ENCODE data around the gene CAMKK2. TPM values are rescaled to one million over a fixed set of nuclear protein-coding genes. Genes with fewer than 3 reads are reported as not detected.
A peak's percentile ranks its signal among the peaks of the same experiment; 100 is the strongest.
"Not testable (repeated sequence)": the region's sequence is repeated elsewhere in the genome, so short reads cannot be mapped to it uniquely, and the experiment has no call there.

Gene CAMKK2
- total RNA-seq, 1 donor: 14.7 TPM

DNA sequence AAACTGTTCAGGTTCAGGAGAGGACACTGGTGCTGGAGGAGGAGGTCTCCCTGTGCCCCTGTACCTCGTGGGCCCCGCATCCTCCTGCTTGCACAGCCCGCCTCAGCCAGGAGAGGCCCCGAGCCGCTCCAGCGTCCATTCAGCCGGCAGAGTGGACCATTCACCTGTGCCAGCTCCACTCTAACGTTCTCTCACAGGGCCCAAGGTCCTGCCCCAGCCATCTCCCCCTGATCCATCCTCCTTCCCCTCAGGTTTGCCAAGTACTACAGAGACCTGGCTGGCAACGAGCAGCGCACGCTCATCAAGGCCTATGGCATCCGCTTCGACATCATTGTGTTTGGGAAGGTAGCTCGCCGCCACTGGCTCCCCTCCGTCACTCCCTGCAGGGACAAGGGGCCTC lies 64.3 kb downstream of the CAMKK2 start:
- TF ChIP-seq CTCF (IDR thresholded peaks at IDR 0.05; ENCODE audit: insufficient read depth, low read depth, low read length): no peak
- no peak overlapping the region for H3K4me3 ChIP-seq (ENCODE audit: low read depth, low read length)
- DNase-seq (ENCODE audit: low read depth): no peak

DNA sequence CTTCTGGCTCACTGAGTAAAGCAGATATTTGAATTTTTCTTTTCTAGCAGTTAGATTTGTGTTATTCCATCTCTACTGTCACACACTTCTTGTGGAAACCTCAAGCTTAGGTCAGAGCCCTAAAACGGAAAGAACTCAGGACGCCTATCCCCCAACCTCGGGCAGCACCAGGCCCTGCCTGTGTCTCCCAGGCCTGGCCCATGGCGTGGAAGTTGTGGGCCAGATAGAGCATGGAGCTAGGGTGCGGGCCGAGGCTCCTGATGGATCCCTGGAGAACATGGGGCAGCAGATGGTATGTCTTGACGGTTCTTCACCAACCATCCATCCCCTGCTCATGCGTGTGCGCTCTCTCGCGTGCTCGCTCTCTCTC lies 66.0 kb downstream of the CAMKK2 start:
- DNase-seq (ENCODE audit: low read depth): no peak
- TF ChIP-seq CTCF (IDR thresholded peaks at IDR 0.05; ENCODE audit: insufficient read depth, low read depth, low read length): no peak
- H3K4me3 ChIP-seq (ENCODE audit: low read depth, low read length): no peak overlapping the region

GRCh38 chr12:121229826-121230537 lies 66.5 kb downstream of the CAMKK2 start:
- TF ChIP-seq CTCF (IDR thresholded peaks at IDR 0.05; ENCODE audit: insufficient read depth, low read depth, low read length): peak; percentile 89
- peak; percentile 79 for DNase-seq (ENCODE audit: low read depth)
- not testable (repeated sequence) for H3K4me3 ChIP-seq (ENCODE audit: low read depth, low read length)

DNA sequence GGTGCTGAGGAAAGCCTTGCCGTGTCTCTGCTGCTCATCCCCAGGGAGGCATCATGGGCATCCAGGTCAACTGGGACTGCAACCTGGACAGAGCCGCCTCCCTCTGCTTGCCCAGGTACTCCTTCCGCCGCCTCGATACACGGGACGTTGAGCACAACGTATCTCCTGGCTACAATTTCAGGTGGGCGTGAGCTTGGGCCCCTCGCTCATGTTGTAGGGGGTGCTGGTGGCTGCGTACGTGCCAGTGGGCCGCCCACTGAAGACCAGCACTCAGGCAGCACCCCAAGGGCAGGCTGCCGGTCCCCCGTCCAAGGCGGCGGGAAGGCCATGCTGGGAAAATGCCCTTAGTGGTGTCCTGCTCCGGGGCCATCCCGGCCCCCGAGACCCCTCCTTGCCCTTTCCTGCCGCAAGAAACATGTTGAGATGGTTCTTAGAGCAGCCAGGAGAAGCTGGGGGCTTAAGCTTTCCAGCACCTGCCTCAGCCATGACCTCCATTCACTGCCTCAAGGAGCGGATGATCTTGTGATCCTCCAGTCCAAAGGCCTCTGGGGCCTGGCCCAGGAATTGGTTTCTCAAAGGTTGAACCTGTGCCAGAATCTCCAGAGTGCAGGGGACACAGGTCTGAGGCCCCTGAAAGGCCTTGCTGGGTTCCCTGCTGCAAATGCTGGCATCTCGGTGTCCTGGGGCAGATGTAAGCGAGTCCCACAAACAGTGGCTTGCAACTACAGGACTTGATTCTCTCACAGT lies 67.4 kb downstream of the CAMKK2 start:
- no peak for TF ChIP-seq CTCF (IDR thresholded peaks at IDR 0.05; ENCODE audit: insufficient read depth, low read depth, low read length)
- no peak overlapping the region for H3K4me3 ChIP-seq (ENCODE audit: low read depth, low read length)
- DNase-seq (ENCODE audit: low read depth): no peak

GRCh38 chr12:121227294-121227693 lies 69.2 kb downstream of the CAMKK2 start:
- no peak for TF ChIP-seq CTCF (IDR thresholded peaks at IDR 0.05; ENCODE audit: insufficient read depth, low read depth, low read length)
- no peak for DNase-seq (ENCODE audit: low read depth)

DNA sequence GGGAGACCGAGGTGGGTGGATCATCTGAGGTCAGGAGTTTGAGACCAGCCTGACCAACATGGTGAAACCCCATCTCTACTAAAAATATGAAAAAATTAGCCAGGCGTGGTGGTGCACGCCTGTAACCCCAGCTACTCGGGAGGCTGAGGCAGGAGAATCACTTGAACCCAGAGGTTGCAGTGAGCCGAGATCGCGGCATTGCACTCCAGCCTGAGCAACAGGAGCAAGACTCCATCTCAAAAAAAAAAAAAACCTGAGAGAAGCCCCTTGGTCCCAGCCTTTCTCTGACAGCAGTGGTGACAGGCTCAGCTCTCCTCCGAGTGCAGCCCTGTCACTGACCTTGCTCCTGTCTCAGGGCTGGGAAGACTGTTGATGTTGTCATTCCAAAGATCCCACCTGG lies 69.6 kb downstream of the CAMKK2 start:
- not testable (repeated sequence) for H3K4me3 ChIP-seq (ENCODE audit: low read depth, low read length); DNase-seq (ENCODE audit: low read depth)

More at GRCh38 chr12:121227294-121227693, 69.2 kb downstream of the CAMKK2 start:
- H3K4me3 ChIP-seq (ENCODE audit: low read depth, low read length): no peak overlapping the region

GRCh38 chr12:121226399-121226798 lies 70.1 kb downstream of the CAMKK2 start:
- no peak for TF ChIP-seq CTCF (IDR thresholded peaks at IDR 0.05; ENCODE audit: insufficient read depth, low read depth, low read length)
- H3K4me3 ChIP-seq (ENCODE audit: low read depth, low read length): no peak overlapping the region
- no peak for DNase-seq (ENCODE audit: low read depth)

All from fibroblast of villous mesenchyme (primary cell).